HepG2 (cell line): ENCODE results near the gene ZFP1. TPM values are rescaled to one million over a fixed set of nuclear protein-coding genes. Genes with fewer than 3 reads are reported as not detected.

ENCODE experiments used
- DMTF1 ChIP-seq: sonication (generic); formaldehyde crosslinking; IDR thresholded peaks from 2 replicates; pipeline ENCODE4 v1.4.0; 2020; ENCODE audit warnings: mild to moderate bottlenecking, missing genetic modification reagents
- FOXJ3 ChIP-seq: sonication (generic); formaldehyde crosslinking; IDR thresholded peaks from 2 replicates; pipeline ENCODE4 v1.4.0; 2020; ENCODE audit warnings: missing genetic modification reagents, mild to moderate bottlenecking, borderline replicate concordance
- MED1 ChIP-seq: sonication (generic); formaldehyde crosslinking; IDR thresholded peaks from 2 replicates; pipeline ENCODE4 v1.4.0; 2020; ENCODE audit warnings: missing genetic modification reagents
- MED13 ChIP-seq: sonication (generic); formaldehyde crosslinking; IDR thresholded peaks from 2 replicates; pipeline ENCODE4 v1.5.0; 2020; ENCODE audit warnings: missing genetic modification reagents
- NR2C2 ChIP-seq: sonication (generic); formaldehyde crosslinking; IDR thresholded peaks from 2 replicates; pipeline ENCODE4 v1.4.0; 2020; ENCODE audit warnings: missing genetic modification reagents, mild to moderate bottlenecking, moderate library complexity, borderline replicate concordance
- PAX8 ChIP-seq: sonication (generic); formaldehyde crosslinking; IDR thresholded peaks from 2 replicates; pipeline ENCODE4 v1.8.0; 2022; ENCODE audit warnings: mild to moderate bottlenecking, missing genetic modification reagents, borderline replicate concordance
- SP140L ChIP-seq: sonication (generic); formaldehyde crosslinking; IDR thresholded peaks from 2 replicates; pipeline ENCODE4 v1.4.0; 2020; ENCODE audit warnings: missing genetic modification reagents, borderline replicate concordance
- ZNF143 ChIP-seq: sonication (generic); formaldehyde crosslinking; IDR thresholded peaks from 2 replicates; pipeline ENCODE4 v1.4.0; 2020; ENCODE audit warnings: missing genetic modification reagents
- ZSCAN20 ChIP-seq: sonication (generic); formaldehyde crosslinking; IDR thresholded peaks from 2 replicates; pipeline ENCODE4 v1.4.0; 2020; ENCODE audit warnings: missing genetic modification reagents, mild to moderate bottlenecking, borderline replicate concordance
- polyA plus RNA-seq, 8 experiments: library from polyadenylated mRNA; depleted of rRNA in 3 of 8; stranded (reverse) in 7 of 8; unstranded in 1 of 8; fragments of >200 nt; fragmentation: Illumina TruSeq in 4 of 8; extraction: Trizol in 4 of 8; gene quantifications; 2 replicates each; pipeline versions ENCODE4 v1.2.1 to v1.2.3, GENCODE V29; 2011 to 2016; ENCODE audit warnings: low read depth in 4 of 8, missing spikeins in 1 of 8, mixed read lengths in 1 of 8; ENCODE audit not compliant: insufficient read depth in 1 of 8
- total RNA-seq, 5 experiments: library from RNA; depleted of rRNA; stranded (reverse); fragments of >200 nt; fragmentation: Illumina TruSeq; extraction: Trizol; gene quantifications; 2 replicates each; pipeline ENCODE4 v1.2.3, GENCODE V29; 2016; ENCODE audit warnings: low read depth in 1 of 5
- TF ChIP-seq, protein P1 (sequence below): sonication (generic); formaldehyde crosslinking; IDR thresholded peaks from 2 replicates; pipeline ENCODE4 v1.5.1; 2020; ENCODE audit warnings: missing genetic modification reagents, mild to moderate bottlenecking, borderline replicate concordance

The ZFP1 gene
- total and polyA plus RNA-seq, 2 of the 13 experiments (the other 11 are each of a cell fraction or from before 2014, with no cell fraction given): 8.3 to 14.0 TPM

GRCh38 chr16:75181630-75182029 is 33.3 kb downstream of the ZFP1 start (continued):
- TF ChIP-seq, protein P1, sequence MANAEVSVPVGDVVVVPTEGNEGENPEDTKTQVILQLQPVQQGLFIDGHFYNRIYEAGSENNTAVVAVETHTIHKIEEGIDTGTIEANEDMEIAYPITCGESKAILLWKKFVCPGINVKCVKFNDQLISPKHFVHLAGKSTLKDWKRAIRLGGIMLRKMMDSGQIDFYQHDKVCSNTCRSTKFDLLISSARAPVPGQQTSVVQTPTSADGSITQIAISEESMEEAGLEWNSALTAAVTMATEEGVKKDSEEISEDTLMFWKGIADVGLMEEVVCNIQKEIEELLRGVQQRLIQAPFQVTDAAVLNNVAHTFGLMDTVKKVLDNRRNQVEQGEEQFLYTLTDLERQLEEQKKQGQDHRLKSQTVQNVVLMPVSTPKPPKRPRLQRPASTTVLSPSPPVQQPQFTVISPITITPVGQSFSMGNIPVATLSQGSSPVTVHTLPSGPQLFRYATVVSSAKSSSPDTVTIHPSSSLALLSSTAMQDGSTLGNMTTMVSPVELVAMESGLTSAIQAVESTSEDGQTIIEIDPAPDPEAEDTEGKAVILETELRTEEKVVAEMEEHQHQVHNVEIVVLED (CRISPR knock-in tag): no peak
- TF ChIP-seq SP140L (no peak), ZSCAN20 (CRISPR knock-in tag) (no peak), NR2C2 (CRISPR knock-in tag) (no peak), PAX8 (CRISPR knock-in tag) (no peak), DMTF1 (CRISPR knock-in tag) (no peak), FOXJ3 (no peak), MED13 (CRISPR knock-in tag) (no peak), ZNF143 (CRISPR knock-in tag) (no peak), MED1 (CRISPR knock-in tag) (no peak)
